ENCODE measurements around the gene TKTL1.

The TKTL1 gene

DNA sequence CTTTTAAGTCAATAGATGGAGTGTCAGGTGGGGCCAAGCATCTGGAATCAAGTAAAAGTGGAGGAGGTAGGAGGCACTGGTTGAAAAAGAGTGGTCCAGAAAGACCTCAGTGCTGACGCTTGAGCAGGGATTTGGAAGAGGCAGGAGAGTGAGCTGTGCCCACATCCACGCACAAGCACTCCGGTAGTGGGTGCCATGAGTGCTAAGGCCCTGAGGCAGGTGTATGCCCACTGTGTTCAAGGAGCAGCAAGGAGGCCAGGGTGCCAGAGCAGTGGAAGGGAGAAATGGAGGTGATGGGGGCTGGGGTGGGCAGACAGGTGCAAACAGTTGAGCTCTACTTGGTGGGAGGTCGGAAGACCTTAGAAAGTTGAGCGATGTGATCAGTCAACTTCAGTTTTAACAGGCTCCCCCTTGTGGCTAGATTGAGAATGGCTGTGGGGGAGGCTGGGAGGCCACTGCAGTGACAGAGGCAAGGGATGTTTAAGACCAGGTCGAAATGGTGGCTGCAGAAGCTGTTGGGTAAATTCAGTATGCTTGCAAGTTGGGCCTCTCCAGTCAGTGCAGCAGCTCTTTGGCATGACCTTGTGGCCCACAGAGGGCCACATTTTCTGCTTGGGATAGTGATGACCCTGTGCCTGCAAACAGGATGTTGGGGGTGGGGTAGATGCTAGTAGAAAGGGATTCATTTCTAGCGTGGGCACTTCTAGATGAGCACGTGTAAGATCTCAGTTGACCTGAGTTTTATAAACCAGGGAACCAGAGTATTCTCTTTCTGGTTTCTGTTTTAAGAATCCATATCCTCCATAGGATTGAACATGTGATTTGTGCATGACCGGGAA, 12.7 kb downstream of the TKTL1 start:
- peak; percentile 35 for DNase-seq (ENCODE audit: low spot score)

DNA sequence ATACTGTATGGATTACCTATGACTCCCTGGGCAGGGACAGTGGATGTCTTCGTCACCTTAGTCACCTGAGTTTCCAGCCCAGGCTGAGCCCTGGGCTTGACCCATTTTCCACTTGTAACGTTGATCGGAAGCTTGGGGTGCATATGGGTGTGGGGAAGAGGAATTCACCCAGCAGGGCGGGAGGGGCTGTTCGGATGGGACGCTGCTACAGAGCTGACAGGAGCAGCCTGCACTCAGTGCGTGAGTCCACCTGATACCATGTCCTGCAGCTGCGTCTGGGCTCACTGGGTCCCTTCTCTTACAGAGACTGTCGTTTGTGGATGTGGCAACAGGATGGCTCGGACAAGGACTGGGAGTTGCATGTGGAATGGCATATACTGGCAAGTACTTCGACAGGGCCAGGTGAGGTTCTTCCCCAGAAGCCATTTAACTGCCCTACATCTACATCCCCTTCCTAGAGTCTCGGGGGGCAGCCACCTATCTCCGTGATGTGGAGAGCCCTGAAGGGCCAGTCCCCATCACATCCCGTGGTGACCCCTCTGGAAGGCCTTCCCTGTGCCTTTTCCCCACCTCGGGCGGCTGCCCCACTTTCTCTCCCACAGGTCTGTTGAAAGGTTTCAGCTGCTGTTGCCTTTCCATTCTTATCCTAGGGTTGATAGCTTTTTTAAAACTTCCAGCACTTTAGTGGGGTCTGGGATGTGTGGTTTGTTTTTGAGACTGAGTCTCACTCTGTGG, 13.6 kb downstream of the TKTL1 start:
- no peak for DNase-seq (ENCODE audit: low spot score)

DNA sequence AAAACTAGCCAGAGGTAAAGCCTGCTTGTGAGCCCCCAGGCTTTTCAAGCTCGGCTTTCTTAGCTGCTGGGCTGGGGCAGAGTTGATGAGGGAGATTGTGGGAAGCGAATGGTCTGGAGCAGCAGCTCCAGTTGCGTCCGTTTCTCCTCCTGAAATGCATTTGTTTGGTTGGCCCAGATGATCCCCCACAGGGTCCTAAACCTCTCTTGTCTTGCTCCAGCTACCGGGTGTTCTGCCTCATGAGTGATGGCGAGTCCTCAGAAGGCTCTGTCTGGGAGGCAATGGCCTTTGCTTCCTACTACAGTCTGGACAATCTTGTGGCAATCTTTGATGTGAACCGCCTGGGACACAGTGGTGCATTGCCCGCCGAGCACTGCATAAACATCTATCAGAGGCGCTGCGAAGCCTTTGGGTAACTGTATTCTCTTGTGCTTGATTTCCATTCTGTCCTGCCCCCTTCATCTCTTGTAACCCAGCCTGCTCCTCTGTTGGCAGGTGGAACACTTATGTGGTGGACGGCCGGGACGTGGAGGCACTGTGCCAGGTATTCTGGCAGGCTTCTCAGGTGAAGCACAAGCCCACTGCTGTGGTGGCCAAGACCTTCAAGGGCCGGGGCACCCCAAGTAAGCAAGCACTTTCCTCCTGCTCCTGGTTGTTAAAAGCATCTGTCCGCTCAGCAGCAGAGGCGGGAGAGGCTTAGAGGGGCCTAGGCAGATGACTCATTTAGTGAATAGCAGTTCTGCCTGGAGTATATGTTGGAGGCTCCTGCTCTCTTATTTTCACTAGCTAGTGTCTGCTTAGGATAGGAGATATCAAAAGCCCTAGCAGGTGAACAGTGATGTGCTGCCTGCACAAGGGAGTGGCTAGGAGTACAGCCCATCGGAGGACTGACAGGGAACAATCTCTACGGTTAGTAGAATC, 15.3 kb downstream of the TKTL1 start:
- DNase-seq (ENCODE audit: low spot score), result no peak

DNA sequence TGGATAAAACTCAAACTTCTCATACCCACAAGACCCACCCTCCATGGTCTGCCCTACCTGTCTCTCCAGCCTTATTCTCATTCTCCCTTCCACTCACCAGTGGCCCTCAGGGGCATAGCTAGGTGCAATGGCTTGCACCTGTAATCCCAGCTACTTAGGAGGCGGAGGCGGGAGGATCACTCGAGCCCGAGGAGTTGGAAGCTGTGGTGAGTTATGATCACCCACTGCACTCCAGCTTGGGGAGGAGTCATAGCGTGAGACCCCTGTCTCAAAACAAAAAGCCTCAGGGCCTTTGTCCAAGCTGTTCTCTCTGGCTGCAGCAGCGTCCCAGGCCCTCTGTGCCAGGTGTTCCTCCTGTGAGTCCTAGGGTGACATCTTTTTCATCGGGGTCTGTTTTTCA, 16.5 kb downstream of the TKTL1 start:
- no peak for DNase-seq (ENCODE audit: low spot score)

DNA sequence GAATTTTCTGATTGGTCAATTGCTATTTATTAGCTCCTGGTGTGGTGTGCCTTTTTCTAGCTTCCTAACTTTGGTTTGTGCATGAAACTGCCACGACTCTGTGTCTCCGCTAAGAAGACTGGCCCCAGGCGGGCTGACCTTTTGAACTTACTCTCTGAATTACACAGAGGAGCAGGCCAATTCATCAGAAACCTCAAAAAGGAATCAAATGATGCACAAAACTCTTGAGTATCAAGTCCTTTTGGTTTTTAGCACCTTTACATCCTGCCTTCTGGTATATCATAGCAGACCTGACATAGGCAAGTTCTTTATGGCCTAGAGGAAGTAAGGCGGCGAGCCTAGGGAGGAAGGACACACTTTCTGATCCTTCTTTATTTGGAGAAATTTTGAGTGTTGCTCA, 17.6 kb downstream of the TKTL1 start:
- DNase-seq (ENCODE audit: low spot score), result no peak

DNA sequence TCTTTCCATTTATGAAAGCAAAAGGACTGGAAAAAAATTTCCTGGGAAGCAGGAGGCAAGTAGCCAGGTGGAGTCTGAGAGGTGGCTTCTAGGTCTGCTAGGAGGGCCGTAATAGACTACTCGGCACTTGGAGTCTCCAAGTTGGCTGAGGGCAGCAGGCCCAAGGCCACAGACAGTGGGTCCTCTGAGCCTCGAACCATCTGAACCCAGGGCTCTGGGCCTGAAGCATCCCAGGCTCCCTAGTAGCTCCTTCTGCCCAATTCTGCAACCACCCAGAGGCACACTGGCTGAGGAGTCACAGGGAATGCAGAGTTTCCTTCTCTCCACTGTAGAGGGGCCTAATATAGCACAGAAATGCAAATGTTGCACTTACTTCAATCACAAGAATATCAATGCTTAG, 19.8 kb downstream of the TKTL1 start:
- no peak for DNase-seq (ENCODE audit: low spot score)

DNA sequence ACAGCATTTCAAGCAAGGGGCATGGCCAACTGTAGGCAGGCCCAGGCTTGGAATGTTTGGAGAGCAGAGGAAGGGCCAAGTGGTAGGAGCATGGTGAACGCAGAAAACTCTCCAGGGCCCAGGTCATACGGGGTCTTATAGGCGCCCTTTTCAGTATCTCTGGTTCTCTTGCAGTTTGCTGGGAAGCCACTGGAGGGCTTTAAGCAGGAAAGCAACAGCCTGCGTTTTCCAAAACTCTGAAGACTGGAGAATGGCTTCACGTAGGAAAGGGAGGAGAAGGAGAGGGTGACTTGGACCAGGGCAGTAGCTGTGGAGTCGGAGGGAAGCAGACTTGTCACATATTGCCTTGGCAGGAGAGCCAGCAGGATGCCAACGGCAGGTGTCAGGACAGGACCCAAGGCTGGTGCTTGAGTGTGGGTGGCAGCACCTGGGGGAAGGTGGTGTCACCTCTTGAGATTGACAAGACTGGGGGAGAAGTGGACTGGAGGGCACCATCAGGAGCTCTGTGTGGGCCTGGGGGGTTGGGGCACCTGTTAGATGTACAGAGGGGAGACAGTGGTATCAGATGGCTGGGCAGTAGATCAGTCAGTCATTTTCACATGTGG, 21.9 kb downstream of the TKTL1 start:
- peak; percentile 40 for DNase-seq (ENCODE audit: low spot score)

DNA sequence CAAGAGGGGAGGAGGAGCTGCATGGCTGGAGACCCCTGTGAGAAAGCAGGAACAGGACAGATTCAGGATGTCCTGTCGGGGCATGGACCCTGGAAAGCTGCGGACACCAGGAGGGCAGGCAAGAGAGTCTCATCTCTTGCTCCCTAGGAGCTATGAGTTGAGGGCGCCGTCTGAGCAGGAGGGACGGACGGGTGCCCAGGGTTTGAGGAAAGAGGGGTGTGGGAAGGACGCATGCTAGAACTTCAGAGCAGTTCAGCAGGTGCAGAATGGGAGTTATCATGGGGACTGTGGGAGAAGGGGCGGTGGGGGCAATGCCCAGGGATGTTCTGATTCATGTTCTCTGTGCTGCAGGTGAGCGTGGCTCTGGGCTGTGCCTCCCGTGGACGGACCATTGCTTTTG, 24.8 kb downstream of the TKTL1 start:
- DNase-seq (ENCODE audit: low spot score), result no peak

DNA sequence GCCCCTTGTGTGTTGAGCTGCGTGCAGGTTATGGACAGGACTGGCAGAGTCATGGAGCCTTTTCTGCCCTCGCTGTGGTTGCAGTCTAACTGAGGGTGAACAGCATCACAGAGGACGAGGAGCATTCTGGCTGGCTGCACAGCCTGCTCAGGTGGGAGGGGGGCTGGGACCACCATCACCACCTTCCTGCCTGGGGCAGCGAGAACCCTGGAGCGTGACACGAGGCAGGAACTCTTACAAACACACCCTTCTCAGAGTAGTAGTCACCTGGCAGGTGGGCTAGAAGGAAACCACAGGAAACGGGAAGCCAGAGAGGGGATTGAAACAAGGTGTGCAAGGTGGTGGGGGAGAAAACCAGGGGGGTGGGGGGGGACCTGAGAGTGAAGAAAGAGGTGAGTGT, 25.6 kb downstream of the TKTL1 start:
- no peak for DNase-seq (ENCODE audit: low spot score)

DNA sequence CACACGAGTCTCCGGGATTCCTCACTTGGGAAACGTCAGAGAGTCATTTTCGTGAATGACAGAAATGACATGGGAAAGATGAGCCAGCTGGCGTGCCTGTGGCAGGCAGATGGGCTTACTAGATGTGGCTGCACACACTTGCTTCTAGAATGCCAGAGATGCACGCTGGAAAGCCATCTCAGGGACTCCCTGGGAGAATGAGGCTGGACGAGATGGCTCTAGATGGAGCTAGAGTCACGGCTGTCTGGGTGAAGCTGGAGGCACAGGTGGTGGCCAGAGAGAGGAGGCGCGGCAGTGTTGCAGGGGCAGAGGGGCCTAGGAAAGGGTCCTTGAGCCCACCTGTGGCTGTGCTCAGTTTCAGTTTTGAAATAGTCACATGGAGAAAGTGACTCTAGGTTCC, 26.0 kb downstream of the TKTL1 start:
- peak; percentile 18 for DNase-seq (ENCODE audit: low spot score)

DNA sequence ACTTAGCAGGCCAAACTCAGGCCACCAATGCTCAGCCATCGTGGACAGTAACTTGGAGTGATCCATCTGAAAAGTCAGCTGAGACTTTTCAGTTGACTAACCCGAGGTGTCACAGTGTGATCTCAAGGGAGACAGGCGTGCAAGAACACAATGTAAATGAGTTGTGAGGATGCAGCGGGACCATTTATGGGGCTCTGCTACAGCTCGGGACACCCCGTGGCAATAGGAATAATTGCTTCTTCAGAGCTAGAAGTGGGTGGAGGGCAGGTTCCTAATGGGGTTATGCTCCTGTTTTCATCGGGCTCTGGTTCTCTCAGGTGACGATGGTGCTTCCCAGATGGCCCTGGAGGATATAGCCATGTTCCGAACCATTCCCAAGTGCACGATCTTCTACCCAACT, 27.3 kb downstream of the TKTL1 start:
- DNase-seq (ENCODE audit: low spot score), result no peak

DNA sequence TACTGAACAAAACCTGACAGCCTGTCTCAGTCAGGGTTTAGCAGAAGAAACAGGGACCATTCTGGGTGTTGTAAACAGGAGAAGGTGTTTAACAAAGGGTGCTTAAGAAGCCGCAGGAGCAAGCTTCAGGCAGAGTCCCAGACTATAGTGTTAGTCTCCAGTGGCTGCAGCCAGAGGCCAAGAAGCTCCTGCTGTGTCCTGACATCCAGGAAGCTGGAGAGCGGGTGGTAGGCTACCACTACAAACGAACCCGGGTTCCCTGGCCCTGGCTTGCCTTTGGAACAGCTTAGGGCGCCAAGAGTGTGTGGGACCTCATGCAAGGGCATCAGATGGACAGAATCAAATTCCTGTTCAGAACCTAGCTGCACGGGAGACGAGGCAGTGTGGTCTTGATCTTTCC, 27.9 kb downstream of the TKTL1 start:
- no peak for DNase-seq (ENCODE audit: low spot score)

DNA sequence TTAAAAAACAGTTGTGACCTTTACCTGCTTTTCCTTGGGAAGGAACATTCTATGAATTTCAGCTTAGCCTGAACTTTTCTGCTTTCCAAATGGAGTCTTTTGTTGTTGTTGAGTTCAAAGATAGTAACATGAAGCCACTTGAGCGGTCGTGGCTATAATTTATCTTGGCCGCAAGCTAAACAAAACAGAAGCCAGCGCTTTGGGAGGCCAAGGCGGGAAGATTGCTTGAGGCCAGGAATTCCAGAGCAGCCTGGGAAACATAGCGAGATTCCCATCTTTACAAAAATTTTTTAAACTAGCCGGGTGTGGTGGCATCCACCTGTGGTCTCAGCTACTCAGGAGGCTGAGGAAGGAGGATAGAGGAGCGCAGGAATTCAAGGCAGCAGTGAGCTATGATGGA, 29.9 kb downstream of the TKTL1 start:
- DNase-seq (ENCODE audit: low spot score), result no peak

DNA sequence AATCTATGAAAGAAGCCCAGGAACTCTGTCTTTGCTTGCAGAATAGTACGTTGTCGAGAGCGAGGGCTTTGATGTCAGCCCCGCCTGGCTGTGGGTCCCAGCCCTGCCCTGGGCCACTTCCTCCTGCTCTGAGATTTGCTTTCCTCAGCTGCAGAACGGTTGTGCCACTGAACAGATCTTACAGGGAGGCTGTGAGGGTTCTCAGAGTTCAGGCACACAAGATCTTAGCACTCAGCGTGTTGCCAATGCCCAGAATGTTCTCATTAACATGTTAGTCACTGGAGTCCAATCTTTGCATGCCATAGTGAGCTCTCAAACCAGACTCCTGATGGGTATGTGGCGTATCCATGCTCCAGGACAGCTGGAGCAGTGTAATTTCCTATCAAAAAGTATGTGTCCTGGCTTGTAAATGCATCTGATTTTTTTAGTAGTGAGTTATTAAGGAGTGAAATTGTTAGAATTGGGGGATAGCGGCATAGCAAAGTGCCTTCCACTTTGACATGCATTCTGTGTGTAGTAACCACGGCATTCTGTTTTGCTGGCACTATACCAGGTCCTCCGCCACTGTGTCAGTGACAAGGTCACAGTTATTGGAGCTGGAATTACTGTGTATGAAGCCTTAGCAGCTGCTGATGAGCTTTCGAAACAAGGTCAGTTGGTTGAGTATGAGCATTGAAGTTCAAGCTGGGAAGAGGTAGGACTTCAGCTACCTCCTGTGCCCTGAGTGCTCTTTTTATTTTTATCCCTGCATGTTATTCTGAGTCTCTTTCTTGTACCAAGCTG, 31.6 kb downstream of the TKTL1 start:
- no peak for DNase-seq (ENCODE audit: low spot score)

DNA sequence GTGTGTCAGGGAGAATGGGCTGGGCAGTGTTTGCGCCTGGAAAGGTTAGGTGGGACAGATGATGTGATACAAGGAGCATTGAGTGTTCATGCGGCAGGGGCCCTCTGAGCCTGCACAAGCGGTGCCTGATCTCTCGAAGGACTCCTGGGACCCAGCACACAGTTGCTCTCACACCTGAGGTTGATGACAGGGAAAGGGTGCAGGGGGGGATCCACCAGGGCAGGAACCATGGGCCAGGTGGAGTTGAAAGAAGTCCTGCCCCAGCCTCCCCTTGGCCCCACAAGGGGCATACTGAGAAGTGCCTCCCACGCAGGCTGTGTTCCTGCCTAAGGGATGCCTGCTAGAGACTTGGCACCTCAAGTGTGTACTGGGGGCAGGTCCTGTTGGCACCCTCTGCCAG, 33.1 kb downstream of the TKTL1 start:
- no peak for DNase-seq (ENCODE audit: low spot score)

DNA sequence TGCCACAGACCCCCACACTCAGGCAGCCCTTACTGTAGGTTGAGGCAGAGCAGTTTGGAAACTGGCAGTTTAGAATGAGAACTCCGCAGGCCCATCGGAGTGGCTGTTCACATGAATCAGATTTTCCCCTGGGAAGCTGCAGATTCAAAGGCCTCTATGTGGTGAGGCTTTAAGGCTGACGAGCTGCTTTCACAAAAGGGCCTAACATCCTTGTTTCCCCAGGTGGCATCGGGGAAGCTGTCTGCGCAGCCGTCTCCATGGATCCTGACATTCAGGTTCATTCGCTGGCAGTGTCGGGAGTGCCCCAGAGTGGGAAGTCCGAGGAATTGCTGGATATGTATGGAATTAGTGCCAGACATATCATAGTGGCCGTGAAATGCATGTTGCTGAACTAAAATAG, 33.7 kb downstream of the TKTL1 start:
- no peak for DNase-seq (ENCODE audit: low spot score)

DNA sequence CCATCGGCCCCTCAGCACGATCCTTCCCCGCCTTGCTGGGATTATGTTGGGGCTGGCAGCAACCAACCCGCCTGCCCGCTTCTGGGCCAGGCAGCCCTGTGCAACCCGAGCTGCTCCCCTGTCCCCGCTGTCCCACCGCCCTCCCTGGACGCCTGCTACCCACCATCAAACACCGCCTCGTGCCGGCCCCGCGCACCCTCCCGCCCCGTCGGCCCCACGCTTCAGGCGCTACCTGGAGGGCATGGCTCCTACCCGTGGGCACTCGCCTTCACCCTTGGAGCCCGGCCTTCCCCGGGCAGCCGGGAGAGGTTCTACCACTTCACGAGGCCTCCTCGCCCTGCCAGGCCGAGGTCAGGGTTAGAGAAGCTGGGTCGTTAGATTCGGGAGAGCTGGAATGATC, 37.0 kb downstream of the TKTL1 start:
- no peak for DNase-seq (ENCODE audit: low spot score)

DNA sequence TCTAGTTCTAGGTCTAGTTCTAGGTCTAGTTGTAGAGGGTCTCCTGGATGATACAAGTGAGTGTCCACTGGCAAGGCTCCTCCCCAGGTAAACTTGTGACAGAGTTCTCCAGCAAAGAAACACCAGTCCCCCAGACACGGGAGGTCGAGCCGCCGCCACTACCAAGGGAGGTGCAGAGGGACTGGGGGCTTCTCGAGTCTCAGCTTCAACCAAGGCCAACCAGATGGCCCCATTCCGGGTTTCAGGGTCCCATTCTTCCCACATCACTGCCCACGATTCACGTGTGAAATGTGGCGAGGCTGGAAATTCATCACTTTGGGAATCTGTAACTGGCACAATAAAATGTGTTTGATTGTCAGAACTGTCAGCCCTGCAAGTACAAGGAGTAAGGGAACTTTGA, 37.5 kb downstream of the TKTL1 start:
- no peak for DNase-seq (ENCODE audit: low spot score)

DNA sequence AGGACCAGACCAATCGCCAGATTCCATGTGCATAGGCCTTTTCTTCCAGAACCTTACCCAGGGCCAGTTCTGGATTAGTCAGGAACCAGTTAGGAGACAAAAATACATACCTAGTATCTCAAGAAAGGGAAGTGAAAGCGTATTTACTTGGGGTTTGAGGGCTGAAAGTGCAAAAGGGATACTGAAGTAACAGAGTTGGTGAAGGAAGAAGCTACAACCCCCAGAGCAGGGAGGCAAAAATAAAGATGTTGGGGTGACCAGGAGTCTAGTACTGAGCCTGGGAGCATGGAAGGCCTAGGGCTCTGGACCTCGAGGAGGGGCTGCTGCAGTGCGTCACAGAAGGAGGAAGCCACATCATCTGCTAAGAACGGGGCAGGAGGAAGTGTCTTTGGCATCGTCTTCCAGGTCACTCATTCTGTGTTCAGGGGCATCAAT, 38.3 kb downstream of the TKTL1 start:
- DNase-seq (ENCODE audit: low spot score), result no peak

DNA sequence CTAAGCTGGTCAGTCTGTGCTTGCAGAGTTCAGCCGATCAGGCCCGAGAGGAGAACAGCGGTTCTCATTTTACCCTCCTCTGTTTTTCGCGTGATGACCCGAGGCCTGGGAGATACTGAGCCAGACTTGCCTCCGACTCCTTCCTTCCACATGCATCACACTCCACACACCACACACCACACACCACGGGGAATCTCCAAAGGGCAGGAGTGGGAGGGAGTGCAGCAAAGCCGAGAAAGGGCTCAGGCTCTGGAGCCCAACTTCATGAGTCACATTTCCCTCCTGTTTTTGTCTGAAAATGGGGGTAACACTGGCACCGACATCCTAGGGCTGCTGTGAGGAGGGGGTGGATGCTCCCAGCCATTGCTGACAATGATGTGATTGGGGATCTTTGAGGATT, 38.9 kb downstream of the TKTL1 start:
- no peak for DNase-seq (ENCODE audit: low spot score)
